22Rv1 (cell line): Measurements from ENCODE around the gene ALDH6A1.
A peak's percentile ranks its signal among the peaks of the same experiment; 100 is the strongest.

Experiments used
- H3K27ac ChIP-seq: fragments of 450-650 bp; 2 replicates; pipeline ENCODE4 v1.5.1; 2017
- CTCF ChIP-seq: fragments of 450-650 bp; IDR thresholded peaks from 2 replicates; pipeline ENCODE4 v1.5.1; 2017; ENCODE audit warnings: mild to moderate bottlenecking
- ZFX ChIP-seq: fragments of 450-650 bp; IDR thresholded peaks from 2 replicates; pipeline ENCODE4 v1.6.1; 2017; ENCODE audit warnings: antibody characterized with exemption, borderline replicate concordance

The ALDH6A1 gene

GRCh38 chr14:74089251-74090020 is 5.2 kb upstream of the ALDH6A1 start:
- no peak overlapping the region for H3K27ac ChIP-seq
- TF ChIP-seq CTCF (no peak), ZFX (no peak)

GRCh38 chr14:74085828-74086227 is 1.6 kb upstream of the ALDH6A1 start:
- peak overlapping the region; percentile 78; the same call in 1 of the 2 replicates for H3K27ac ChIP-seq
- TF ChIP-seq CTCF, result no peak
- TF ChIP-seq ZFX, result no peak

- H3K27ac ChIP-seq, result peak overlapping the region; percentile 78
- TF ChIP-seq ZFX (no peak), CTCF (no peak)
Observed at GRCh38 chr14:74085047-74085637, 889 bp upstream of the ALDH6A1 start.

- peak overlapping the region; percentile 78 for H3K27ac ChIP-seq
- TF ChIP-seq CTCF (no peak), ZFX (no peak)
Observed at GRCh38 chr14:74083784-74084276, 423 bp downstream of the ALDH6A1 start.

GRCh38 chr14:74083161-74083560 is 1.1 kb downstream of the ALDH6A1 start:
- TF ChIP-seq CTCF, result no peak
- no peak for TF ChIP-seq ZFX
- peak overlapping the region; percentile 78 for H3K27ac ChIP-seq

- TF ChIP-seq CTCF, result no peak
- no peak for TF ChIP-seq ZFX
- no peak overlapping the region for H3K27ac ChIP-seq
Observed at GRCh38 chr14:74081491-74081890, 2.8 kb downstream of the ALDH6A1 start.
